ENCODE results near the gene CDT1. TPM values are rescaled to one million over a fixed set of nuclear protein-coding genes. Genes with fewer than 3 reads are reported as not detected.
A peak's percentile ranks its signal among the peaks of the same experiment; 100 is the strongest.

CDT1 gene
- total and polyA plus RNA-seq, 8 donors: 9.3 to 20.4 (median 13.4) TPM

- H3K27me3 ChIP-seq: no peaks in the 10 kb centered on the region
- no peak overlapping the region for H3K27ac ChIP-seq
- peak; percentile 57 to 70 for TF ChIP-seq CTCF (IDR thresholded peaks at IDR 0.05)
- DNase-seq: peak in 1 of 4 donors; percentile 84
- H3K4me3 ChIP-seq: no peak overlapping the region
- intact Hi-C loops (cut with DNase I): no loop called here
- H3K9me3 ChIP-seq: no peaks in the 10 kb centered on the region
- H3K4me1 ChIP-seq: peaks cover under 1 to 20% of the 10 kb centered on the region in 2 donors
- ATAC-seq: no peak
- peaks cover 0 to 28% of the 10 kb centered on the region in 2 donors for H3K36me3 ChIP-seq
Observed at GRCh38 chr16:88815901-88816589, 12.5 kb downstream of the CDT1 start.

- H3K4me3 ChIP-seq: no peak overlapping the region
- DNase-seq (no peak), ATAC-seq (no peak)
- intact Hi-C loops (cut with DNase I): no loop called here
- H3K4me1 ChIP-seq: peaks cover 0 to 16% of the 10 kb centered on the region in 2 donors
- H3K9me3 ChIP-seq: no peaks in the 10 kb centered on the region
- peaks cover 0 to 37% of the 10 kb centered on the region in 2 donors for H3K36me3 ChIP-seq
- TF ChIP-seq CTCF (IDR thresholded peaks at IDR 0.05): no peak
- H3K27ac ChIP-seq: no peak overlapping the region
- no peaks in the 10 kb centered on the region for H3K27me3 ChIP-seq
Observed at GRCh38 chr16:88816736-88817535, 13.3 kb downstream of the CDT1 start.

GRCh38 chr16:88817785-88818574 is 14.4 kb downstream of the CDT1 start:
- Histone ChIP-seq H3K27ac (no peak overlapping the region), H3K9me3 (no peaks in the 10 kb centered on the region), H3K4me1 (peaks cover 0 to 5% of the 10 kb centered on the region in 2 donors), H3K27me3 (no peaks in the 10 kb centered on the region), H3K4me3 (no peak overlapping the region), H3K36me3 (peaks cover 0 to 48% of the 10 kb centered on the region in 2 donors)
- no peak for DNase-seq
- no peak for TF ChIP-seq CTCF (IDR thresholded peaks at IDR 0.05)
- intact Hi-C loops (cut with DNase I): no loop called here
- ATAC-seq: no peak

GRCh38 chr16:88818575-88818874 is 14.9 kb downstream of the CDT1 start:
- no peak for TF ChIP-seq CTCF (IDR thresholded peaks at IDR 0.05)
- Histone ChIP-seq H3K36me3 (peaks cover 0 to 51% of the 10 kb centered on the region in 2 donors), H3K27ac (no peak overlapping the region), H3K4me1 (no peaks in the 10 kb centered on the region), H3K27me3 (no peaks in the 10 kb centered on the region), H3K9me3 (no peaks in the 10 kb centered on the region), H3K4me3 (no peak overlapping the region)
- DNase-seq (no peak), ATAC-seq (no peak)
- intact Hi-C loops (cut with DNase I): no loop called here

GRCh38 chr16:88819126-88819525 is 15.5 kb downstream of the CDT1 start:
- Histone ChIP-seq H3K4me1 (no peaks in the 10 kb centered on the region), H3K27me3 (no peaks in the 10 kb centered on the region), H3K9me3 (no peaks in the 10 kb centered on the region), H3K36me3 (peaks cover 0 to 56% of the 10 kb centered on the region in 2 donors), H3K27ac (no peak overlapping the region), H3K4me3 (no peak overlapping the region)
- ATAC-seq: no peak
- DNase-seq: no peak
- TF ChIP-seq CTCF (IDR thresholded peaks at IDR 0.05): no peak
- intact Hi-C loops (cut with DNase I): no loop called here

Data from left lung (tissue), 10 donors.